HG03520 (cell line): ENCODE measurements around the gene TOGARAM1.
"Not testable (repeated sequence)": the region's sequence is repeated elsewhere in the genome, so short reads cannot be mapped to it uniquely, and the experiment has no call there.

Experiments
- ATAC-seq: cut with Tn5 transposase; IDR thresholded peaks from one replicate; pipeline ENCODE4 v1.9.1; 2021; ENCODE audit warnings: mild to moderate bottlenecking, moderate library complexity; ENCODE audit not compliant: unreplicated experiment

TOGARAM1 gene

GRCh38 chr14:45039390-45039789 lies 77.4 kb downstream of the TOGARAM1 start:
- no peak for ATAC-seq

- ATAC-seq, result no peak
Measured at GRCh38 chr14:45041641-45042040, 79.7 kb downstream of the TOGARAM1 start.

GRCh38 chr14:45044638-45045037 lies 82.6 kb downstream of the TOGARAM1 start:
- no peak for ATAC-seq

- no peak for ATAC-seq
Measured at GRCh38 chr14:45048385-45048784, 86.4 kb downstream of the TOGARAM1 start.

GRCh38 chr14:45051180-45051579 lies 89.2 kb downstream of the TOGARAM1 start:
- no peak for ATAC-seq

- no peak for ATAC-seq
Measured at GRCh38 chr14:45051896-45052295, 89.9 kb downstream of the TOGARAM1 start.

- ATAC-seq, result no peak
Measured at GRCh38 chr14:45057349-45057748, 95.4 kb downstream of the TOGARAM1 start.

- ATAC-seq, result no peak
Measured at GRCh38 chr14:45057881-45058364, 95.9 kb downstream of the TOGARAM1 start.

- ATAC-seq, result no peak
Measured at GRCh38 chr14:45060551-45060950, 98.6 kb downstream of the TOGARAM1 start.

GRCh38 chr14:45065540-45065939 lies 103.5 kb downstream of the TOGARAM1 start:
- ATAC-seq, result no peak

- ATAC-seq, result no peak
Measured at GRCh38 chr14:45065956-45066355, 104.0 kb downstream of the TOGARAM1 start.

GRCh38 chr14:45066667-45067066 lies 104.7 kb downstream of the TOGARAM1 start:
- no peak for ATAC-seq

- ATAC-seq, result no peak
Measured at GRCh38 chr14:45068396-45068795, 106.4 kb downstream of the TOGARAM1 start.

GRCh38 chr14:45070215-45070614 lies 108.2 kb downstream of the TOGARAM1 start:
- no peak for ATAC-seq

- ATAC-seq, result no peak
Measured at GRCh38 chr14:45072126-45072525, 110.1 kb downstream of the TOGARAM1 start.

- ATAC-seq, result no peak
Measured at GRCh38 chr14:45073231-45073879, 111.4 kb downstream of the TOGARAM1 start.

- ATAC-seq, result no peak
Measured at GRCh38 chr14:45078323-45078722, 116.3 kb downstream of the TOGARAM1 start.

- ATAC-seq, result not testable (repeated sequence)
Measured at GRCh38 chr14:45080416-45080968, 118.5 kb downstream of the TOGARAM1 start.

GRCh38 chr14:45081096-45081495 lies 119.1 kb downstream of the TOGARAM1 start:
- not testable (repeated sequence) for ATAC-seq

GRCh38 chr14:45082420-45082819 lies 120.4 kb downstream of the TOGARAM1 start:
- ATAC-seq, result no peak

- ATAC-seq, result peak; percentile 2
Measured at GRCh38 chr14:45083617-45083975, 121.6 kb downstream of the TOGARAM1 start.

- ATAC-seq, result peak; percentile 87
Measured at GRCh38 chr14:45083976-45084722, 122.2 kb downstream of the TOGARAM1 start, which contains the start of gene PRPF39. PRPF39 (plus strand) TSS chr14:45084116; CDS start chr14:45095240, 11,124 bp downstream.
